Measurements from ENCODE around the gene VCAN. TPM values are rescaled to one million over a fixed set of nuclear protein-coding genes. Genes with fewer than 3 reads are reported as not detected.

VCAN gene
- total and polyA plus RNA-seq, 2 experiments from 2014 or later, result 133 to 404 TPM

DNA sequence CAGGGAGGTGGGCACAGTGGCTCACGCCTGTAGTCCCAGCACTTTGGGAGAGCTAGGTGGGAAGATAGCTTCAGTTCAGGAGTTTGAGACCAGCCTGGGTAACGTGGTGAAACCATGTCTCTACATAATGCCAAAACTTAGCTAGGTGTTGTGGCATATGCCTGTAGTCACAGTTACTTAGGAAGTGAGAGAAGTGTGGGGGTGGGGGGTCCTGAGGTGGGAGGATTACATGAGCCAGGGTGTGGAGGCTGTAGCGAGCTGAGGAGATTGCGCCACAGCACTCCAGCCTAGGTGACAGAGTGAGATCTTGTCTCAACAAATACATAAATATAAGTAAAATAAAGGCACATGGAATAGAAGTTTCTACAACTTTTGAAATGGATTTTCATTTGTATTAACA lies 23.1 kb downstream of the VCAN start:
- Histone ChIP-seq H3K4me1 (ENCODE audit: insufficient read depth) (peaks cover 34% of the 10 kb centered on the region), H3F3A (replicated peaks; ENCODE audit: low read depth) (no peaks in the 10 kb centered on the region), H3K36me3 (ENCODE audit: insufficient read depth) (peaks cover 26% of the 10 kb centered on the region; the same call in 1 of the 2 replicates), H2AFZ (no peak overlapping the region), H3K79me2 (replicated peaks; ENCODE audit: insufficient read depth) (peaks cover 67% of the 10 kb centered on the region), H3K9me2 (ENCODE audit: insufficient read depth) (no peaks in the 10 kb centered on the region), H3K4me3 (no peak overlapping the region), H3K27ac (ENCODE audit: low read depth) (peak overlapping the region; percentile 40; the same call in 1 of the 2 replicates), H4K20me1 (replicated peaks; ENCODE audit: insufficient read depth) (0 out of 2 replicates have a peak, but pooled peaks cover 5% of the 10 kb centered on the region), H3K27me3 (ENCODE audit: insufficient read depth) (no peaks in the 10 kb centered on the region), H3K4me2 (peak overlapping the region; percentile 50; the same call in 1 of the 2 replicates)
- TF ChIP-seq NANOG (IDR thresholded peaks at IDR 0.05; ENCODE audit: borderline replicate concordance), result no peak
- TF ChIP-seq EZH2phosphoT487 (IDR thresholded peaks at IDR 0.05; ENCODE audit: unreplicated experiment), result no peak
- TF ChIP-seq ZNF114 (CRISPR knock-in tag; IDR thresholded peaks at IDR 0.05), result no peak
- peaks cover 43% of the 10 kb centered on the region for H3K4me1 Mint-ChIP-seq
- DNase-seq (ENCODE audit: low spot score) (no peak), ATAC-seq (peak; percentile 63)
- peak overlapping the region; percentile 79; the same call in 1 of the 2 replicates for H3K27ac Mint-ChIP-seq
- H3K4me3 Mint-ChIP-seq, result no peak overlapping the region
- no peaks in the 10 kb centered on the region for H3K9me3 Mint-ChIP-seq
- peaks cover 88% of the 10 kb centered on the region for H3K36me3 Mint-ChIP-seq (ENCODE audit: low read depth)
- H3K27me3 Mint-ChIP-seq (ENCODE audit: insufficient read depth, low read depth, poor library complexity), result peaks cover 5% of the 10 kb centered on the region

DNA sequence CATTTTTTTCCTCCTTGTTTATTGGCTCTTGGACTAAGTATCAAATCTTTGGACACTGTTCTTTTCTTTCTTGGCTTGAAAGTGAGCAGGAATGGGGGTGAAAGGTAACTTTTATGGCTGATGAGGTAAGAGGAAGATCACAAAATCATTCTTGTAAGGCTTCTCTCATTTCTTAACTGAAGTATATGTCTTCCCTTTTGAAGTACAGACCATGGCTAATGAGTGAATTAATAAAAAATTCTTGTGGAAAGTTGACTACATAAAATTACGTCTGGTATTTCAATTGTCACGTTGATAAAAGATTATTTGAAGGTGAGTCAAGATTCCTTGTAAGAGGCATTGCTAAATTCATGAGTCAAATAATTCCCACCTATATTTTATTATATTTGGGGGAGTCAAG lies 25.1 kb downstream of the VCAN start:
- Mint-ChIP-seq H3K27ac (no peak overlapping the region), H3K4me1 (peaks cover 30% of the 10 kb centered on the region), H3K36me3 (ENCODE audit: low read depth) (peaks cover 90% of the 10 kb centered on the region), H3K4me3 (no peak overlapping the region), H3K9me3 (peaks cover 4% of the 10 kb centered on the region; the same call in 2 of the 3 replicates), H3K27me3 (ENCODE audit: insufficient read depth, low read depth, poor library complexity) (peaks cover 5% of the 10 kb centered on the region)
- no peak overlapping the region for H3K4me2 ChIP-seq
- no peak overlapping the region for H3K27ac ChIP-seq (ENCODE audit: low read depth)
- no peak overlapping the region for H3K4me3 ChIP-seq
- H3K27me3 ChIP-seq (ENCODE audit: insufficient read depth), result no peaks in the 10 kb centered on the region
- 0 out of 2 replicates have a peak, but pooled peaks cover 5% of the 10 kb centered on the region for H4K20me1 ChIP-seq (replicated peaks; ENCODE audit: insufficient read depth)
- H3K9me2 ChIP-seq (ENCODE audit: insufficient read depth), result no peaks in the 10 kb centered on the region
- ATAC-seq, result no peak
- H2AFZ ChIP-seq, result no peak overlapping the region
- H3K4me1 ChIP-seq (ENCODE audit: insufficient read depth), result peaks cover 29% of the 10 kb centered on the region
- DNase-seq (ENCODE audit: low spot score), result no peak
- H3F3A ChIP-seq (replicated peaks; ENCODE audit: low read depth), result no peaks in the 10 kb centered on the region
- H3K36me3 ChIP-seq (ENCODE audit: insufficient read depth), result peaks cover 16% of the 10 kb centered on the region; the same call in 1 of the 2 replicates
- peaks cover 67% of the 10 kb centered on the region for H3K79me2 ChIP-seq (replicated peaks; ENCODE audit: insufficient read depth)
- TF ChIP-seq EZH2 (IDR thresholded peaks at IDR 0.05; ENCODE audit: low read depth, unreplicated experiment) (no peak), CREB1 (CRISPR knock-in tag; IDR thresholded peaks at IDR 0.05; ENCODE audit: low read depth) (no peak), STAT1 (IDR thresholded peaks at IDR 0.05; ENCODE audit: unreplicated experiment) (no peak), EZH2phosphoT487 (IDR thresholded peaks at IDR 0.05; ENCODE audit: unreplicated experiment) (no peak), JUNB (IDR thresholded peaks at IDR 0.05; ENCODE audit: unreplicated experiment) (no peak), ZNF114 (CRISPR knock-in tag; IDR thresholded peaks at IDR 0.05) (no peak), NANOG (IDR thresholded peaks at IDR 0.05; ENCODE audit: borderline replicate concordance) (no peak), POLR2AphosphoS5 (IDR thresholded peaks at IDR 0.05; ENCODE audit: low read depth) (no peak)
- TF ChIP-seq, protein P1, sequence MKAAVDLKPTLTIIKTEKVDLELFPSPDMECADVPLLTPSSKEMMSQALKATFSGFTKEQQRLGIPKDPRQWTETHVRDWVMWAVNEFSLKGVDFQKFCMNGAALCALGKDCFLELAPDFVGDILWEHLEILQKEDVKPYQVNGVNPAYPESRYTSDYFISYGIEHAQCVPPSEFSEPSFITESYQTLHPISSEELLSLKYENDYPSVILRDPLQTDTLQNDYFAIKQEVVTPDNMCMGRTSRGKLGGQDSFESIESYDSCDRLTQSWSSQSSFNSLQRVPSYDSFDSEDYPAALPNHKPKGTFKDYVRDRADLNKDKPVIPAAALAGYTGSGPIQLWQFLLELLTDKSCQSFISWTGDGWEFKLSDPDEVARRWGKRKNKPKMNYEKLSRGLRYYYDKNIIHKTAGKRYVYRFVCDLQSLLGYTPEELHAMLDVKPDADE (IDR thresholded peaks at IDR 0.05), result no peak
- TF ChIP-seq, protein P2, sequence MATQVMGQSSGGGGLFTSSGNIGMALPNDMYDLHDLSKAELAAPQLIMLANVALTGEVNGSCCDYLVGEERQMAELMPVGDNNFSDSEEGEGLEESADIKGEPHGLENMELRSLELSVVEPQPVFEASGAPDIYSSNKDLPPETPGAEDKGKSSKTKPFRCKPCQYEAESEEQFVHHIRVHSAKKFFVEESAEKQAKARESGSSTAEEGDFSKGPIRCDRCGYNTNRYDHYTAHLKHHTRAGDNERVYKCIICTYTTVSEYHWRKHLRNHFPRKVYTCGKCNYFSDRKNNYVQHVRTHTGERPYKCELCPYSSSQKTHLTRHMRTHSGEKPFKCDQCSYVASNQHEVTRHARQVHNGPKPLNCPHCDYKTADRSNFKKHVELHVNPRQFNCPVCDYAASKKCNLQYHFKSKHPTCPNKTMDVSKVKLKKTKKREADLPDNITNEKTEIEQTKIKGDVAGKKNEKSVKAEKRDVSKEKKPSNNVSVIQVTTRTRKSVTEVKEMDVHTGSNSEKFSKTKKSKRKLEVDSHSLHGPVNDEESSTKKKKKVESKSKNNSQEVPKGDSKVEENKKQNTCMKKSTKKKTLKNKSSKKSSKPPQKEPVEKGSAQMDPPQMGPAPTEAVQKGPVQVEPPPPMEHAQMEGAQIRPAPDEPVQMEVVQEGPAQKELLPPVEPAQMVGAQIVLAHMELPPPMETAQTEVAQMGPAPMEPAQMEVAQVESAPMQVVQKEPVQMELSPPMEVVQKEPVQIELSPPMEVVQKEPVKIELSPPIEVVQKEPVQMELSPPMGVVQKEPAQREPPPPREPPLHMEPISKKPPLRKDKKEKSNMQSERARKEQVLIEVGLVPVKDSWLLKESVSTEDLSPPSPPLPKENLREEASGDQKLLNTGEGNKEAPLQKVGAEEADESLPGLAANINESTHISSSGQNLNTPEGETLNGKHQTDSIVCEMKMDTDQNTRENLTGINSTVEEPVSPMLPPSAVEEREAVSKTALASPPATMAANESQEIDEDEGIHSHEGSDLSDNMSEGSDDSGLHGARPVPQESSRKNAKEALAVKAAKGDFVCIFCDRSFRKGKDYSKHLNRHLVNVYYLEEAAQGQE (IDR thresholded peaks at IDR 0.05; ENCODE audit: unreplicated experiment), result no peak
- TF ChIP-seq, protein P3, sequence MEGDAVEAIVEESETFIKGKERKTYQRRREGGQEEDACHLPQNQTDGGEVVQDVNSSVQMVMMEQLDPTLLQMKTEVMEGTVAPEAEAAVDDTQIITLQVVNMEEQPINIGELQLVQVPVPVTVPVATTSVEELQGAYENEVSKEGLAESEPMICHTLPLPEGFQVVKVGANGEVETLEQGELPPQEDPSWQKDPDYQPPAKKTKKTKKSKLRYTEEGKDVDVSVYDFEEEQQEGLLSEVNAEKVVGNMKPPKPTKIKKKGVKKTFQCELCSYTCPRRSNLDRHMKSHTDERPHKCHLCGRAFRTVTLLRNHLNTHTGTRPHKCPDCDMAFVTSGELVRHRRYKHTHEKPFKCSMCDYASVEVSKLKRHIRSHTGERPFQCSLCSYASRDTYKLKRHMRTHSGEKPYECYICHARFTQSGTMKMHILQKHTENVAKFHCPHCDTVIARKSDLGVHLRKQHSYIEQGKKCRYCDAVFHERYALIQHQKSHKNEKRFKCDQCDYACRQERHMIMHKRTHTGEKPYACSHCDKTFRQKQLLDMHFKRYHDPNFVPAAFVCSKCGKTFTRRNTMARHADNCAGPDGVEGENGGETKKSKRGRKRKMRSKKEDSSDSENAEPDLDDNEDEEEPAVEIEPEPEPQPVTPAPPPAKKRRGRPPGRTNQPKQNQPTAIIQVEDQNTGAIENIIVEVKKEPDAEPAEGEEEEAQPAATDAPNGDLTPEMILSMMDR (conservative IDR thresholded peaks at IDR 0.05; ENCODE audit: low read depth in 2 of 2), result no peak

Measured in GM23338 (cell line).